ENCODE measurements around the gene DTX3L.

The DTX3L gene

GRCh38 chr3:122621112-122621511 lies 57.0 kb downstream of the DTX3L start:
- no peak overlapping the region for H3K4me3 ChIP-seq (ENCODE audit: low read length)
- no peaks in the 10 kb centered on the region for H3K9me3 ChIP-seq (ENCODE audit: control insufficient read depth, insufficient read depth, low read length)
- H3K27ac ChIP-seq (ENCODE audit: low read length) = no peak overlapping the region
- no peak for DNase-seq (ENCODE audit: low read depth, low spot score)
- H3K36me3 ChIP-seq (ENCODE audit: control insufficient read depth, insufficient read depth, low read length) = no peaks in the 10 kb centered on the region
- WGBS (ENCODE audit: insufficient coverage, insufficient read length) = no CpG with 5 or more reads among the region's 3 CpGs
- H3K27me3 ChIP-seq (ENCODE audit: control insufficient read depth, insufficient read depth, low read length) = no peaks in the 10 kb centered on the region
- no peaks in the 10 kb centered on the region for H3K4me1 ChIP-seq (ENCODE audit: control insufficient read depth, insufficient read depth, low read length)

GRCh38 chr3:122623031-122623829 lies 59.1 kb downstream of the DTX3L start:
- no peak overlapping the region for H3K27ac ChIP-seq (ENCODE audit: low read length)
- H3K4me1 ChIP-seq (ENCODE audit: control insufficient read depth, insufficient read depth, low read length) = no peaks in the 10 kb centered on the region
- WGBS (ENCODE audit: insufficient coverage, insufficient read length) = no CpG with 5 or more reads among the region's 8 CpGs
- H3K4me3 ChIP-seq (ENCODE audit: low read length) = no peak overlapping the region
- DNase-seq (ENCODE audit: low read depth, low spot score) = no peak
- no peaks in the 10 kb centered on the region for H3K36me3 ChIP-seq (ENCODE audit: control insufficient read depth, insufficient read depth, low read length)
- H3K27me3 ChIP-seq (ENCODE audit: control insufficient read depth, insufficient read depth, low read length) = no peaks in the 10 kb centered on the region
- no peaks in the 10 kb centered on the region for H3K9me3 ChIP-seq (ENCODE audit: control insufficient read depth, insufficient read depth, low read length)
